Central memory CD4-positive, alpha-beta T cell (primary cell): ENCODE data around the gene MKRN3.
"Not testable (repeated sequence)": the region's sequence is repeated elsewhere in the genome, so short reads cannot be mapped to it uniquely, and the experiment has no call there.

ENCODE experiments used
- DNase-seq: peaks from one replicate; pipeline ENCODE4 v3.0.0; 2022

MKRN3 gene

GRCh38 chr15:23589012-23589411, 23.5 kb downstream of the MKRN3 start:
- DNase-seq: no peak

DNA sequence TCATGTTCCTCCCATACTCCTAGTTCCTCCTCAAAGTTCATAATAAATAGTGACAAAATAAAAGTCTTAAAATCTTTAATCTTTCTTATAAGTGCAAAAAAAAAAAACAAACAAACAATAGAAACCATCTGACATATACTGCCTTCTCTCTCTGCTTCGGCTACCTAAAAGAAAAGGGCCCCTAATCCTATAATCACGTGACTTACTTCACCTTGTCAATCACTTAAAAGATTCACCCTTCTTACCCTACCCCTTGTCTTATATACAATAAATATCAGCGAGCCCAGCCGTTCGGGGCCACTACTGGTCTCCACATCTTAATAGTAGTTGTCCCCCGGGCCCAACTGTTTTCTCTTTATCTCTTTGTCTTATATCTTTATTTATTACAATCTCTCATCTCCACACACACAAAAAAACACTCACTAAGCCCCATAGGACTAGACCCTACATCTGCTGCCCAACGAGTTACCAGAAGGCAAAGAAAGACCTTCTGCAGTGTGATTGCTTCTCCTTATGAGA, 28.8 kb downstream of the MKRN3 start:
- no peak for DNase-seq

DNA sequence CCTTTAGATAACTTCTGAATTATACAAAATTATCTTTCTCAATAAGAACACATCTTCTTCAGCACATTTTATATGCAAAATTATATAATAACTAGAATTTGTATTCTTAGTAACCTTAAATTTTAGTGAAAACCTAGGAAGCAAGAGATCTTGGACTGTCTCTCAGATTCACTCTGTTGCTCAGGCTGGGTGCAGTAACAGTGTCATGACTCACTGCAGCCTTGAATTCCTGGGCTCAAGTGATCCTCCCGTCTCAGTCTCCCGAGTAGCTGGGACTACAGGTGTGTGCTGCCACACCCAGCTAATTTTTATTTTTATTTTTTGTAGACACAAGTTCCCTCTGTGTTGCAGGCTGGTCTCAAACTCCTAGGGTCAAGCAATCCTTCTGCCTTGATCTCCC, 29.9 kb downstream of the MKRN3 start:
- DNase-seq: no peak

GRCh38 chr15:23596736-23597135, 31.3 kb downstream of the MKRN3 start:
- no peak for DNase-seq

- DNase-seq: not testable (repeated sequence)
Measured at GRCh38 chr15:23597278-23597677, 31.8 kb downstream of the MKRN3 start.

DNA sequence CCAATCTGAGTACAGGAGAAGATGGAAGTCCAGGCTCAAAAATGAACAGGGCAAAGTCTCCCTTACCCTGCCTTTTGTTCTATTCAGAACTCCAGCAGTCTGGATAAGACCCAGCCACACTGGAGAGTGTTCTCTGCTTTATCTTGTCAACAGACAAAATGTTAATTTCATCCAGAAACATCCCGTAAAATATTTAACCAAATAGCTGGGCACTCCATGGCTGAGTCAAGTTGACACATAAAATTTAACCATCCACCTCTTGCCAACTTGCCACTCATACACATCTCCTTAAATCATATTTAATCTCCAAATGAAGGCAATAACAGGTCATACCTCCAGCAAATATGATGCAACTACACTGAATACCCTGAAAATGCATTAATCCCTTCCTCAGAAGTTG, 33.6 kb downstream of the MKRN3 start:
- DNase-seq: no peak

- DNase-seq: no peak
Measured at GRCh38 chr15:23602124-23602523, 36.6 kb downstream of the MKRN3 start.

DNA sequence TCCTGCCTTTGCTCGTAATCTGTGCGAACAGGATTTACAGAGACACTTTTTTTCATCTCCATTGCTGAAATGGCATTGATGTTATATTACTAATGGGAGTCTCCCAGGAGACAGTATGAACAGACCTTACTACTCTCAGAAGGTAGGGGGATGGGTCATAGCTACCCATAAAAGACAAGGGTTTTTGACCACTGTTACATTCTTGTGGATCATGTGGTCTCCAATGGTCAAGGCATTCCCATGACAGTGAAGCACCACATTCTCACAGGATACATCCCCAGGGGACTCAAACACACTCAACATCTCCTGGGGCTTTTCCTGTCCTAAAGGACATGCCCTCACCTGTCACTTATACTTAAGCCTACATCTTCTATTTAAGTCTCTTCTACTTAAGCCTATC, 40.8 kb downstream of the MKRN3 start:
- DNase-seq: no peak

DNA sequence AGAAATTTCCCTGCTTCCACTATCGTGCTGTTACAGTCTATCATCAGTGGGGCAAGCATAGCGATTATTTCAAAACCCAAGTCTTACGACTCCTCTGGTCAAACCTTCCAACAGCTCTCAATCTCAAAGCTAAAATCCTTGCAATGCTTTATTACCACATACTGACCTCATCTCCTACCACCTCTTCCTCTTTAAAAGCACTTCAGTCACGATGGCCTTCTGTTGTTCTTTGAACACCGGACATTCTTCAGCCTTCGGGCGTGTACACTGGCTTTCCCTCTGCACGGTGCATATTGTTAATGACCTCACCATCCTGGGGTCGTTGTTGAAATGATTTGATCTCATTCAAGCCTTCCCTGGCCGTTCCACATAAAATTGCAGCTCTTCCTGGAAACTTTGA, 51.1 kb downstream of the MKRN3 start:
- no peak for DNase-seq
